H9 (cell line): ENCODE data around the gene MAD1L1. TPM values are rescaled to one million over a fixed set of nuclear protein-coding genes. Genes with fewer than 3 reads are reported as not detected.

Experiments
- DNase-seq: peaks from one replicate; pipeline ENCODE4 v3.0.0-alpha.2; 2017
- H2AFZ ChIP-seq: one replicate; pipeline ENCODE4 v1.6.1; 2013; ENCODE audit warnings: mild to moderate bottlenecking, low read length, control low read depth, moderate library complexity
- H2AK5ac ChIP-seq: 2 replicates; pipeline ENCODE4 v1.6.1; 2013; ENCODE audit warnings: low read length, control low read depth, mixed read lengths; ENCODE audit not compliant: insufficient read length
- H2BK120ac ChIP-seq: one replicate; pipeline ENCODE4 v1.6.1; 2013; ENCODE audit warnings: low read depth, mild to moderate bottlenecking, low read length, control low read depth, inconsistent platforms; ENCODE audit not compliant: poor library complexity, severe bottlenecking
- H2BK12ac ChIP-seq: 2 replicates; pipeline ENCODE4 v1.6.1; 2013; ENCODE audit warnings: low read length, control low read depth, mixed read lengths, low read depth; ENCODE audit not compliant: insufficient read length
- H2BK15ac ChIP-seq: 2 replicates; pipeline ENCODE4 v1.6.1; 2013; ENCODE audit warnings: low read depth, low read length, control low read depth
- H2BK20ac ChIP-seq: one replicate; pipeline ENCODE4 v1.6.1; 2013; ENCODE audit warnings: low read depth, mild to moderate bottlenecking, low read length, control low read depth, inconsistent platforms; ENCODE audit not compliant: poor library complexity, severe bottlenecking
- H2BK5ac ChIP-seq: 2 replicates; pipeline ENCODE4 v1.6.1; 2013; ENCODE audit warnings: low read length, control low read depth, mixed read lengths; ENCODE audit not compliant: insufficient read length
- H3K14ac ChIP-seq: 2 replicates; pipeline ENCODE4 v1.6.1; 2013; ENCODE audit warnings: low read length, control low read depth; ENCODE audit not compliant: insufficient read depth
- H3K18ac ChIP-seq: 2 replicates; pipeline ENCODE4 v1.6.1; 2013; ENCODE audit warnings: low read depth, mild to moderate bottlenecking, mixed read lengths, low read length, control low read depth; ENCODE audit not compliant: insufficient read length
- H3K23ac ChIP-seq: 2 replicates; pipeline ENCODE4 v1.6.1; 2013; ENCODE audit warnings: low read length, control low read depth, mixed read lengths, low read depth; ENCODE audit not compliant: insufficient read length
- H3K23me2 ChIP-seq: 2 replicates; pipeline ENCODE4 v1.6.1; 2013; ENCODE audit warnings: low read depth, mild to moderate bottlenecking, mixed read lengths, low read length, control low read depth; ENCODE audit not compliant: insufficient read length, poor library complexity, severe bottlenecking
- H3K27ac ChIP-seq: 2 replicates; pipeline ENCODE4 v1.5.1; 2013; ENCODE audit warnings: low read length, control low read depth, mixed read lengths, low read depth; ENCODE audit not compliant: insufficient read length
- H3K27me3 ChIP-seq: 2 replicates; pipeline ENCODE4 v1.6.1; 2013; ENCODE audit warnings: low read length, control low read depth, inconsistent platforms; ENCODE audit not compliant: insufficient read depth
- H3K4ac ChIP-seq: 2 replicates; pipeline ENCODE4 v1.6.1; 2013; ENCODE audit warnings: low read depth, mild to moderate bottlenecking, control low read depth, inconsistent platforms, low read length, moderate library complexity
- H3K4me1 ChIP-seq: 2 replicates; pipeline ENCODE4 v1.6.1; 2013; ENCODE audit warnings: low read length, control low read depth, inconsistent platforms; ENCODE audit not compliant: insufficient read depth
- H3K4me2 ChIP-seq: 2 replicates; pipeline ENCODE4 v1.6.1; 2013; ENCODE audit warnings: low read length, control low read depth, mixed read lengths; ENCODE audit not compliant: insufficient read length, insufficient read depth
- H3K56ac ChIP-seq: 2 replicates; pipeline ENCODE4 v1.6.1; 2013; ENCODE audit warnings: low read depth, mild to moderate bottlenecking, mixed read lengths, low read length, control low read depth; ENCODE audit not compliant: insufficient read length
- H3K79me1 ChIP-seq: 2 replicates; pipeline ENCODE4 v1.6.1; 2013; ENCODE audit warnings: low read depth, mild to moderate bottlenecking, moderate library complexity, low read length, control low read depth, inconsistent platforms; ENCODE audit not compliant: insufficient read depth, poor library complexity, severe bottlenecking
- H3K79me2 ChIP-seq: 2 replicates; pipeline ENCODE4 v1.6.1; 2013; ENCODE audit warnings: low read length, control low read depth, inconsistent platforms; ENCODE audit not compliant: insufficient read depth
- H3K9ac ChIP-seq: 2 replicates; pipeline ENCODE4 v1.6.1; 2013; ENCODE audit warnings: low read length, control low read depth, mixed read lengths; ENCODE audit not compliant: insufficient read length; ENCODE audit errors: extremely low read depth
- H3K9me3 ChIP-seq: one replicate; pipeline ENCODE4 v1.6.1; 2013; ENCODE audit warnings: low read depth, low read length, inconsistent platforms; ENCODE audit not compliant: control insufficient read depth
- H3T11ph ChIP-seq: one replicate; pipeline ENCODE4 v1.6.1; 2013; ENCODE audit warnings: mild to moderate bottlenecking, low read length, control low read depth, inconsistent platforms
- H4K20me1 ChIP-seq: one replicate; pipeline ENCODE4 v1.6.1; 2013; ENCODE audit not compliant: control insufficient read depth, insufficient read length, insufficient read depth
- H4K5ac ChIP-seq: 2 replicates; pipeline ENCODE4 v1.6.1; 2013; ENCODE audit warnings: low read depth, mild to moderate bottlenecking, mixed read lengths, low read length, control low read depth; ENCODE audit not compliant: insufficient read length
- H4K8ac ChIP-seq: replicated peaks from 2 replicates; pipeline ENCODE4 v1.6.1; 2013; ENCODE audit warnings: low read length, control low read depth, mixed read lengths, low read depth; ENCODE audit not compliant: insufficient read length
- H4K91ac ChIP-seq: 2 replicates; pipeline ENCODE4 v1.6.1; 2013; ENCODE audit warnings: low read depth, mild to moderate bottlenecking, moderate library complexity, mixed read lengths, low read length, control low read depth; ENCODE audit not compliant: insufficient read length
- H3K27ac Mint-ChIP-seq, 3 experiments: 2 replicates in 2 of 3; 3 replicates in 1 of 3; pipeline ENCODE4 v1.8.0; 2020 to 2021; ENCODE audit warnings: mixed read lengths in 3 of 3, mild to moderate bottlenecking in 1 of 3, moderate library complexity in 1 of 3
- H3K27me3 Mint-ChIP-seq: 2 replicates; pipeline ENCODE4 v1.8.0; 2021; ENCODE audit warnings: low read depth, mild to moderate bottlenecking, moderate library complexity, mixed read lengths
- H3K36me3 Mint-ChIP-seq, 3 experiments: 2 replicates in 2 of 3; 3 replicates in 1 of 3; pipeline ENCODE4 v1.8.0; 2020 to 2021; ENCODE audit warnings: low read depth in 3 of 3, mixed read lengths in 3 of 3; ENCODE audit not compliant: insufficient read depth in 1 of 3
- H3K4me1 Mint-ChIP-seq, 2 experiments: 2 replicates each; pipeline ENCODE4 v1.8.0; 2020; ENCODE audit warnings: mixed read lengths in 2 of 2
- H3K4me3 Mint-ChIP-seq, 2 experiments: 2 replicates in 1 of 2; 3 replicates in 1 of 2; pipeline ENCODE4 v1.8.0; 2020 to 2021; ENCODE audit warnings: mild to moderate bottlenecking in 2 of 2, mixed read lengths in 2 of 2, moderate library complexity in 1 of 2
- H3K9me3 Mint-ChIP-seq, 2 experiments: 2 replicates in 1 of 2; 3 replicates in 1 of 2; pipeline ENCODE4 v1.8.0; 2020; ENCODE audit warnings: mild to moderate bottlenecking in 2 of 2, mixed read lengths in 2 of 2, moderate library complexity in 1 of 2
- WGBS: extraction: QIAGEN DNeasy Blood & Tissue Kit; methylation state at CpG from one replicate; pipeline ENCODE4 v1.1.7; 2013; ENCODE audit warnings: missing lambda C conversion rate, low lambda C conversion rate, mixed read lengths; ENCODE audit not compliant: insufficient read length; ENCODE audit errors: extremely low coverage; 5-methylcytosine and 5-hydroxymethylcytosine counted together
- total RNA-seq: library from RNA; stranded (reverse); gene quantifications from 2 replicates; pipeline ENCODE4 v1.2.1, GENCODE V29; 2021
- TF ChIP-seq, protein P1 (sequence below): fragments of 200-600 bp; sonication (generic); conservative IDR thresholded peaks from 3 replicates; pipeline ENCODE4 v1.8.0; 2021; ENCODE audit warnings: antibody characterized with exemption, mild to moderate bottlenecking

Gene MAD1L1
- total RNA-seq, 1 experiment from 2014 or later, result 39.0 TPM

DNA sequence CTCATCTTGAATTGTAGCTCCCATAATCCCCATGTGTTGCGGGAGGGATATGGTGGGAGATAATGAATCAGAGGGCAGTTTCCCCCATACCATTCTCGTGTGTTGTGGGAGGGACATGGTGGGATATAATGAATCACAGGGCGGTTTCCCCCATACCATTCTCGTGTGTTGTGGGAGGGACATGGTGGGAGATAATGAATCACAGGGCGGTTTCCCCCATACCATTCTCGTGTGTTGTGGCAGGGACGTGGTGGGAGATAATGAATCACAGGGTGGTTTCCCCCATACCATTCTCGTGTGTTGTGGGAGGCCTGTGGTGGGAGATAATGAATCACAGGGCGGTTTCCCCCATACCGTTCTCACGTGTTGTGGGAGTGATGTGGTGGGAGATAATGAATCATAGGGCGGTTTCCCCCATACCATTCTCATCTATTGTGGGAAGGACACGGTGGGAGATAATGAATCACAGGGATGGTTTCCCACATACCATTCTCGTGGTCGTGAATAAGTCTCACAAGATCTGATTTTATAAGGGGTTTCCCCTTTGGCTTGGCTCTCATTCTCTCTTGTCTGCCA is 271.0 kb downstream of the MAD1L1 start:
- H2BK5ac ChIP-seq, result no peak overlapping the region
- no peak overlapping the region for H3K14ac ChIP-seq
- no peak overlapping the region for H3K4ac ChIP-seq
- no peak overlapping the region for H2BK15ac ChIP-seq
- DNase-seq, result no peak
- H2BK120ac ChIP-seq, result no peak overlapping the region
- H3K56ac ChIP-seq, result no peak overlapping the region
- no peak overlapping the region for H3K4me3 Mint-ChIP-seq
- H3T11ph ChIP-seq, result no peak overlapping the region
- no peak overlapping the region for H3K18ac ChIP-seq
- H3K4me1 Mint-ChIP-seq, result peaks cover 4% of the 10 kb centered on the region in 2 experiments; a peak in 2 of 4 replicates
- no peaks in the 10 kb centered on the region for H3K9me3 ChIP-seq
- TF ChIP-seq, protein P1, sequence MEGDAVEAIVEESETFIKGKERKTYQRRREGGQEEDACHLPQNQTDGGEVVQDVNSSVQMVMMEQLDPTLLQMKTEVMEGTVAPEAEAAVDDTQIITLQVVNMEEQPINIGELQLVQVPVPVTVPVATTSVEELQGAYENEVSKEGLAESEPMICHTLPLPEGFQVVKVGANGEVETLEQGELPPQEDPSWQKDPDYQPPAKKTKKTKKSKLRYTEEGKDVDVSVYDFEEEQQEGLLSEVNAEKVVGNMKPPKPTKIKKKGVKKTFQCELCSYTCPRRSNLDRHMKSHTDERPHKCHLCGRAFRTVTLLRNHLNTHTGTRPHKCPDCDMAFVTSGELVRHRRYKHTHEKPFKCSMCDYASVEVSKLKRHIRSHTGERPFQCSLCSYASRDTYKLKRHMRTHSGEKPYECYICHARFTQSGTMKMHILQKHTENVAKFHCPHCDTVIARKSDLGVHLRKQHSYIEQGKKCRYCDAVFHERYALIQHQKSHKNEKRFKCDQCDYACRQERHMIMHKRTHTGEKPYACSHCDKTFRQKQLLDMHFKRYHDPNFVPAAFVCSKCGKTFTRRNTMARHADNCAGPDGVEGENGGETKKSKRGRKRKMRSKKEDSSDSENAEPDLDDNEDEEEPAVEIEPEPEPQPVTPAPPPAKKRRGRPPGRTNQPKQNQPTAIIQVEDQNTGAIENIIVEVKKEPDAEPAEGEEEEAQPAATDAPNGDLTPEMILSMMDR, result no peak
- peaks cover 0 to 2% of the 10 kb centered on the region in 2 experiments; a peak in 1 of 5 replicates for H3K9me3 Mint-ChIP-seq
- no peak overlapping the region for H2BK12ac ChIP-seq
- H3K4me1 ChIP-seq, result no peaks in the 10 kb centered on the region
- H2BK20ac ChIP-seq, result no peak overlapping the region
- no CpG with 5 or more reads among the region's 15 CpGs for WGBS
- H3K79me1 ChIP-seq, result no peaks in the 10 kb centered on the region
- no peaks in the 10 kb centered on the region for H3K79me2 ChIP-seq
- H3K27ac ChIP-seq, result no peak overlapping the region
- no peak overlapping the region for H2AK5ac ChIP-seq
- no peak overlapping the region for H4K91ac ChIP-seq
- H2AFZ ChIP-seq, result no peak overlapping the region
- no peaks in the 10 kb centered on the region for H3K27me3 Mint-ChIP-seq
- H3K9ac ChIP-seq, result no peak overlapping the region
- H4K8ac ChIP-seq, result no peak overlapping the region
- H3K27me3 ChIP-seq, result no peaks in the 10 kb centered on the region
- H4K20me1 ChIP-seq, result no peaks in the 10 kb centered on the region
- H3K36me3 Mint-ChIP-seq, result peaks cover 11 to 20% (median 16%) of the 10 kb centered on the region in 3 experiments
- no peak overlapping the region for H3K23ac ChIP-seq
- no peaks in the 10 kb centered on the region for H3K23me2 ChIP-seq
- H3K4me2 ChIP-seq, result no peak overlapping the region
- no peak overlapping the region for H3K27ac Mint-ChIP-seq
- no peak overlapping the region for H4K5ac ChIP-seq
